Activated T-helper 17 cell treated with anti-CD3 and anti-CD28 coated beads, Interleukin-2, amount 50 U/mL, for 72 hours (primary cell): ENCODE measurements around the gene CEP170B. TPM values are rescaled to one million over a fixed set of nuclear protein-coding genes. Genes with fewer than 3 reads are reported as not detected.
A peak's percentile ranks its signal among the peaks of the same experiment; 100 is the strongest.

Experiments used
- ATAC-seq: fragments of 150-1000 bp; cut with Tn5 transposase; replicated peaks from 2 replicates; pipeline ENCODE4 v1.10.0; 2021; ENCODE audit warnings: mild to moderate bottlenecking, moderate library complexity
- H3K27ac Mint-ChIP-seq: one replicate; pipeline ENCODE4 v1.8.0; 2022; ENCODE audit warnings: mixed read lengths
- H3K27me3 Mint-ChIP-seq: one replicate; pipeline ENCODE4 v1.8.0; 2022; ENCODE audit warnings: mixed read lengths
- H3K36me3 Mint-ChIP-seq: one replicate; pipeline ENCODE4 v1.8.0; 2022; ENCODE audit warnings: low read depth, mild to moderate bottlenecking, mixed read lengths
- H3K4me1 Mint-ChIP-seq: one replicate; pipeline ENCODE4 v1.8.0; 2022; ENCODE audit warnings: mixed read lengths
- H3K4me3 Mint-ChIP-seq: one replicate; pipeline ENCODE4 v1.8.0; 2022; ENCODE audit warnings: mild to moderate bottlenecking, mixed read lengths
- H3K9me3 Mint-ChIP-seq: one replicate; pipeline ENCODE4 v1.8.0; 2022; ENCODE audit warnings: mixed read lengths
- total RNA-seq, 2 donors: library from RNA; stranded (reverse); gene quantifications; one replicate each; pipeline ENCODE4 v1.2.3, GENCODE V29; 2022

Gene CEP170B
- total RNA-seq: 1 to 10 TPM; 5.2 to 6.1 TPM

GRCh38 chr14:104865081-104865630 lies at the start of gene CEP170B:
Gene CEP170B, plus strand, starts transcription at chr14:104865268. Its CDS starts 3,183 bp downstream, at chr14:104868451.
- H3K27ac Mint-ChIP-seq: no peak within 1 kb of the TSS

DNA sequence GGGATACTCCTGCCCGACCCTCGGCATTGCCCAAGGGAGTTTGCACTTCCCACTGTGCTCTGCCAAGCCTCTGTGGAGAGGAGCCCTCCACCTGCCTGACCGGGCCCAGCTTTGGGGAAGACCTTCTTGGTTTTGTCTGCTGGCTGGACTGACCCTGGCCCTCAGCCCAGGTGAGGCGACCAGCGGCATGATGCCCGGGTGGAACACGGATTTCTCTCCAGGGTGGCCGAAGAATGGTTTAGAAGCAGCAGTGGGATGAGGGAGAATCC lies 48.5 kb upstream of the CEP170B start:
- no peaks in the 10 kb centered on the region for H3K9me3 Mint-ChIP-seq
- H3K4me1 Mint-ChIP-seq: no peaks in the 10 kb centered on the region
- H3K27me3 Mint-ChIP-seq: no peaks in the 10 kb centered on the region
- no peak for ATAC-seq
- H3K4me3 Mint-ChIP-seq: peak overlapping the region; percentile 84
- H3K36me3 Mint-ChIP-seq: peaks cover 6% of the 10 kb centered on the region
- H3K27ac Mint-ChIP-seq: peak overlapping the region; percentile 90

More at GRCh38 chr14:104865081-104865630, at the start of gene CEP170B:
- Mint-ChIP-seq H3K27me3 (no peaks in the 10 kb centered on the region), H3K9me3 (no peaks in the 10 kb centered on the region), H3K4me3 (peak within 1 kb of the TSS; percentile 66), H3K4me1 (no peaks in the 10 kb centered on the region), H3K36me3 (no peaks in the 10 kb centered on the region)
- ATAC-seq: peak; percentile 66

DNA sequence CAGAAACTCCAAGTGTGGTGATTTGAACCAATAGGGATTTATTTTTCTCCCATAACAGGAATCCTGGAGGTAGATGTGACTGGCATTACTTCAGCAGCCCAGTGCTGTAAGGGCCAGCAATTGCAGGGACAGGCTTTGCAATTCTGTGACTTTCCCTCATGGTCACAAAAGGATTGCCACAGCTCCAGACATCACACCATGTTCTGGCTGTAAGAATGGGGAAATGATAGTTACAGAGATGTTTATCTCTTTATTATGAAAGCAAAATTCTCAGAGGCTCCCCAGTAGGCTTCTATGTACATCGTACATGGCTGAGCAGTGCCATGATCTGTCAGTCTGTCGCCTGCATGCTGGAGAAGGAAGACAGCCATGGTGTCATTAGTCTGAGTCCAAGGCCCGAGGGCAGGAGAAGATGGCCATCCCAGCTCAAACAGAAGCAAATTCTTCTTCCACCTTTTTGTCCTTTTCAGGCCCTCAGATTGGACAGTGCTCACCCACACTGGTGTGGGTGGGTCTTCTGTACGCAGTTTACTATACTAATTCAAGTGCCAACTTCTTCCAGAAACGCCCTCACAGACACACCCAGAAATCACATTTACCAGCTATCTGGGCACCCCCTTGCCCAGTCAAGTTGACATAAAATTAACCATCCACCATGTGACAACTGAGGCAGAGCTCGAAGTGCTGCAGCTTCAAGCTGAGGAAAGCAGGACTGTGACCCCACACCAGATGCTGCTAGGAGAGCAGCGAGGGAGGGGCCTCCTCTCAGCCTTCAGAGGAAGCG lies 46.9 kb upstream of the CEP170B start:
- Mint-ChIP-seq H3K27ac (no peak overlapping the region), H3K4me3 (peak overlapping the region; percentile 84), H3K9me3 (no peaks in the 10 kb centered on the region), H3K4me1 (no peaks in the 10 kb centered on the region), H3K27me3 (no peaks in the 10 kb centered on the region), H3K36me3 (peaks cover 6% of the 10 kb centered on the region)
- no peak for ATAC-seq

GRCh38 chr14:104818714-104819161 lies 46.3 kb upstream of the CEP170B start:
- H3K4me3 Mint-ChIP-seq: no peak overlapping the region
- ATAC-seq: no peak
- H3K9me3 Mint-ChIP-seq: no peaks in the 10 kb centered on the region
- H3K36me3 Mint-ChIP-seq: peaks cover 2% of the 10 kb centered on the region
- no peaks in the 10 kb centered on the region for H3K27me3 Mint-ChIP-seq
- no peak overlapping the region for H3K27ac Mint-ChIP-seq
- H3K4me1 Mint-ChIP-seq: no peaks in the 10 kb centered on the region

- H3K9me3 Mint-ChIP-seq: no peaks in the 10 kb centered on the region
- no peak for ATAC-seq
- H3K36me3 Mint-ChIP-seq: no peaks in the 10 kb centered on the region
- peaks cover under 1% of the 10 kb centered on the region for H3K27me3 Mint-ChIP-seq
- H3K4me3 Mint-ChIP-seq: no peak overlapping the region
- H3K27ac Mint-ChIP-seq: no peak overlapping the region
- peaks cover 1% of the 10 kb centered on the region for H3K4me1 Mint-ChIP-seq
Measured at GRCh38 chr14:104819361-104819781, 45.7 kb upstream of the CEP170B start.

DNA sequence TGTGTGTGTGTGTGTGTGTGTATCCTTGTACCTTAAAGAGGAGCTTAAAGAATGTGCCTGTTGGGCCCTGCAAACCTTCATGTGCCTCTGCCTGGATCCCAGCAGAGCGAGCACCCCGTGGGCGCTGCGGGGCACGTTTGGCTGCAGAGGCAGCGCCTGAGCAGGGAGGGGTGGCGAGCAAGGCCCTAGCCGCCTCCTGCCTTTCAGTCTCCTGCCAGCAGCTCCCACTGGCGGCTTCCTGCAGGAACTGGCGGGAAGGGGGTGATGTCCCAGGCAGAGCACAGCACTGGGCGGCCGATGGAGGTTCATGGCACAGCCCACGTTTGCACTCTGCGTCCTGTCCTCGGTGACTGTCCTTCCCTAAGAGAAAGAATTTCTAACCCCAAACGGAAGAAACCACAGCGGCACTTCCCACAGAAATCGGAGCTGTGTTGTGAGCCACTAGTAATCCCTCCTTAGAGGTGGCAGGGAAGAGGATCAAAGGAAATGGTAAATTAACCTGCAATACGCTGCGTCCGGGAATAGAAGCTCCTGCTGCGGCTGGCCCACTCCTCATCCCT lies 44.3 kb upstream of the CEP170B start:
- no peak overlapping the region for H3K27ac Mint-ChIP-seq
- no peak for ATAC-seq
- peaks cover 3% of the 10 kb centered on the region for H3K9me3 Mint-ChIP-seq
- H3K27me3 Mint-ChIP-seq: peaks cover 9% of the 10 kb centered on the region
- no peak overlapping the region for H3K4me3 Mint-ChIP-seq
- H3K36me3 Mint-ChIP-seq: no peaks in the 10 kb centered on the region
- H3K4me1 Mint-ChIP-seq: peaks cover 7% of the 10 kb centered on the region

DNA sequence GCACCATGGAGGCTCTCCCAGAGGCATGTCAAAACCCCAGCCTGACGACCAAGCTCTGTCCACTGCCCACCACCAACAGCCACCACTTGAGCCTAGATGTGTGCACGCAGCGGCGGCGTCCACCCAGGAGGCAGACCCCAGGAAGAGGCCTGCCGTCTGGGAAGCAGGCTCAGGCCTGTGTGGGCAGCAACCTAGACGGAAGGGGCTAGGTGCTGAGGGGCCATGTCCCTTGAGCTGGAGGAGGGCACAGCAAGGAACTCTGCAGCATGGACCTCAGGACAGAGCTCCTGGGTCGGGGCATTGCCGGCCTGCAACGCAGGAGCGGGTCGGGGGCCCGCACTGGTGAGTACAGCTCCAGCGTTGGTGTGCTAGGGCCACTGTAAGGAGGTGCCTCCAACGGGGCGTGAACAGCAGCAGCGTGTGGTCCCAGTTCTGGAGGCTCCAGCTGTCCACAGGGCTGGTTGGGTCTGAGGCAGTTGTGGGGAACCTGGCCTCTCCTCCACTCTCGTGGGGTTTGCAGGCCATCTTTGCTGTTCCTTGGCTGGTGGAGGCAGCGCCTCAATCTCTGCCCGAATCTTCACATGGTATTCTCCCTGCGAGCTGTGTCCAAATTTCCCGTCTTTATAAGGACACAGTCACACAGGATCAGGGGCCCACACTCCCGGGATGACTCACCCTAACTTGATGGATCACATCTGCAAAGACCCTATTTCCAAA lies 43.7 kb upstream of the CEP170B start:
- ATAC-seq: no peak
- H3K4me1 Mint-ChIP-seq: peaks cover 7% of the 10 kb centered on the region
- no peak overlapping the region for H3K4me3 Mint-ChIP-seq
- H3K27ac Mint-ChIP-seq: no peak overlapping the region
- no peaks in the 10 kb centered on the region for H3K36me3 Mint-ChIP-seq
- peaks cover 9% of the 10 kb centered on the region for H3K27me3 Mint-ChIP-seq
- peaks cover 3% of the 10 kb centered on the region for H3K9me3 Mint-ChIP-seq

DNA sequence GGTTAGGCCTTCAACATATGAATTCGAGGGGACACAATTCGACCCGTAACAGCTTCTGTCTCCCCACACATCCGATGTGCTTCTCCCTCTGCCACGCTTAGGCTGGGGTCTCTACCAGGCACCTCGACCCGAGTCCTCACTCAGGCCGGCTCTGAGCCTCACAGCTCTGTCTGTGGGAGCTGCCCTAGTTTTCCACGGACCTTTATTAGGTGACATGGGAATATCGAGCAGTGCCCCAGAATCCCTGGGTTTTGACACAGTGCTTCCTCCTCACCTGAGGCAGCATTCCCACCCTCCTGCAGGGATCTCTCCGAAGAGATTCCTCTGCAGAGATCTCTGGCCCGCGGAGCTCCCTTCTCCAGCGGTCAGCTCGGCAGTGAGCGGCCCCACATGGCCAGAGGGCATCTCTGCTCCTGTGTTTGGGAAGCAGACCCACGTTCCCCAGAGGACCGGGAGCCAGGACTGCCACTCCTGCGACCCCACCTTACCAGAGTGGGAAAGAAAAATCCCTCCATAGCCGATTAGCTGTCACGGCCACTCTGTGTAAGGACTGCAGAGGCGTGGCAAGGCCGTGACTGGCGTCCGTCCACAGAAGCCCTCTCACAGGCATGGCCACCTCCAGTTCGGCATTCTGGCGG lies 43.0 kb upstream of the CEP170B start:
- no peaks in the 10 kb centered on the region for H3K36me3 Mint-ChIP-seq
- no peak overlapping the region for H3K27ac Mint-ChIP-seq
- H3K27me3 Mint-ChIP-seq: peaks cover 9% of the 10 kb centered on the region
- ATAC-seq: no peak
- H3K4me1 Mint-ChIP-seq: peaks cover 7% of the 10 kb centered on the region
- peaks cover 3% of the 10 kb centered on the region for H3K9me3 Mint-ChIP-seq
- H3K4me3 Mint-ChIP-seq: no peak overlapping the region

GRCh38 chr14:104822821-104823615 lies 42.0 kb upstream of the CEP170B start:
- Mint-ChIP-seq H3K27me3 (peaks cover 9% of the 10 kb centered on the region), H3K9me3 (peaks cover 3% of the 10 kb centered on the region), H3K36me3 (no peaks in the 10 kb centered on the region), H3K27ac (no peak overlapping the region), H3K4me1 (peaks cover 7% of the 10 kb centered on the region), H3K4me3 (no peak overlapping the region)
- ATAC-seq: no peak

- no peak for ATAC-seq
- no peaks in the 10 kb centered on the region for H3K36me3 Mint-ChIP-seq
- peaks cover 9% of the 10 kb centered on the region for H3K27me3 Mint-ChIP-seq
- H3K4me3 Mint-ChIP-seq: peak overlapping the region; percentile 88
- H3K27ac Mint-ChIP-seq: no peak overlapping the region
- H3K4me1 Mint-ChIP-seq: peaks cover 7% of the 10 kb centered on the region
- H3K9me3 Mint-ChIP-seq: peaks cover 3% of the 10 kb centered on the region
Measured at GRCh38 chr14:104824353-104824997, 40.6 kb upstream of the CEP170B start.

- no peaks in the 10 kb centered on the region for H3K36me3 Mint-ChIP-seq
- peaks cover 3% of the 10 kb centered on the region for H3K9me3 Mint-ChIP-seq
- H3K4me3 Mint-ChIP-seq: peak overlapping the region; percentile 88
- H3K27ac Mint-ChIP-seq: peak overlapping the region; percentile 59
- peaks cover 9% of the 10 kb centered on the region for H3K27me3 Mint-ChIP-seq
- peaks cover 7% of the 10 kb centered on the region for H3K4me1 Mint-ChIP-seq
- ATAC-seq: peak; percentile 96
Measured at GRCh38 chr14:104826189-104826860, 38.7 kb upstream of the CEP170B start.

DNA sequence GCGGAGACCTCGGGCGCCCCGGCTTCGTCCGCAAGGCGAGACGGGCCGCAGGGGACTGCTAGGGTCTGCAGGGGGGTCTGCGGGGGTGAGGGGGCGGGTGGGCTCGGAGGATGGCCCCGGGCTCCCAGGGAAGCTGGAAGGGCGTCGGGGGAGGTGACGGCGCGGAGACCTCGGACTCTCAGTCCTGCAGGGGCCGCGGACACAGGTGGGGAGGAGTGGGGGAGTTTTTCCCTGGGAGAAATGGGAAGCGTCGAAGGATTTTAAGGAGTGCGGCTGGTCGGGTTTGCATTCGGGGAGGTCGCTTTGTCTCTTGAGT lies 38.2 kb upstream of the CEP170B start:
- Mint-ChIP-seq H3K4me1 (peaks cover 7% of the 10 kb centered on the region), H3K27ac (no peak overlapping the region), H3K36me3 (no peaks in the 10 kb centered on the region), H3K4me3 (peak overlapping the region; percentile 77), H3K9me3 (peaks cover 3% of the 10 kb centered on the region), H3K27me3 (peaks cover 9% of the 10 kb centered on the region)
- ATAC-seq: no peak
